HEK293 (cell line): Measurements from ENCODE around the gene IPCEF1.

Source experiments
- CTCF ChIP-seq: fragments of 450-650 bp; formaldehyde crosslinking; IDR thresholded peaks from 2 replicates; pipeline ENCODE4 v1.5.1; 2016; ENCODE audit warnings: missing biosample characterization, missing genetic modification characterization
- REPIN1 ChIP-seq: fragments of 450-650 bp; formaldehyde crosslinking; IDR thresholded peaks from 2 replicates; pipeline ENCODE4 v1.5.1; 2017; ENCODE audit warnings: missing biosample characterization, missing genetic modification characterization, low read depth
- REST ChIP-seq: fragments of 450-650 bp; formaldehyde crosslinking; IDR thresholded peaks from 2 replicates; pipeline ENCODE4 v1.5.1; 2016; ENCODE audit warnings: missing biosample characterization, missing genetic modification characterization
- SP2 ChIP-seq: fragments of 450-650 bp; formaldehyde crosslinking; IDR thresholded peaks from 2 replicates; pipeline ENCODE4 v1.5.1; 2016; ENCODE audit warnings: missing biosample characterization, missing genetic modification characterization
- YY1 ChIP-seq: fragments of 450-650 bp; formaldehyde crosslinking; IDR thresholded peaks from 2 replicates; pipeline ENCODE4 v1.5.1; 2018; ENCODE audit warnings: missing biosample characterization, missing genetic modification characterization
- ZBTB7A ChIP-seq: fragments of 450-650 bp; formaldehyde crosslinking; IDR thresholded peaks from 2 replicates; pipeline ENCODE4 v1.5.1; 2016; ENCODE audit warnings: low read depth, missing biosample characterization, missing genetic modification characterization
- ZBTB8A ChIP-seq: fragments of 450-650 bp; formaldehyde crosslinking; IDR thresholded peaks from 2 replicates; pipeline ENCODE4 v1.5.1; 2016; ENCODE audit warnings: missing biosample characterization, missing genetic modification characterization
- ZFP41 ChIP-seq: fragments of 450-650 bp; formaldehyde crosslinking; IDR thresholded peaks from 2 replicates; pipeline ENCODE4 v1.5.1; 2016; ENCODE audit warnings: missing biosample characterization, missing genetic modification characterization, borderline replicate concordance
- ZNF184 ChIP-seq: fragments of 450-650 bp; IDR thresholded peaks from 2 replicates; pipeline ENCODE4 v1.5.1; 2018; ENCODE audit warnings: missing biosample characterization, mild to moderate bottlenecking, missing genetic modification characterization
- ZNF394 ChIP-seq: fragments of 450-650 bp; formaldehyde crosslinking; IDR thresholded peaks from 2 replicates; pipeline ENCODE4 v1.5.1; 2016; ENCODE audit warnings: missing biosample characterization, missing genetic modification characterization, mild to moderate bottlenecking, moderate library complexity, borderline replicate concordance
- ZNF571 ChIP-seq: fragments of 450-650 bp; formaldehyde crosslinking; IDR thresholded peaks from 2 replicates; pipeline ENCODE4 v1.5.0; 2017; ENCODE audit warnings: missing biosample characterization, missing genetic modification characterization
- ZNF777 ChIP-seq: fragments of 450-650 bp; formaldehyde crosslinking; IDR thresholded peaks from 2 replicates; pipeline ENCODE4 v1.5.1; 2017; ENCODE audit warnings: missing biosample characterization, missing genetic modification characterization, borderline replicate concordance

- TF ChIP-seq ZNF394 (tag by site-specific recombination), result no peak
- TF ChIP-seq CTCF (tag by site-specific recombination), result no peak
- no peak for TF ChIP-seq ZNF777 (tag by site-specific recombination)
- no peak for TF ChIP-seq SP2 (tag by site-specific recombination)
- TF ChIP-seq YY1 (tag by site-specific recombination), result no peak
- no peak for TF ChIP-seq REPIN1 (tag by site-specific recombination)
- TF ChIP-seq ZNF184 (tag by site-specific recombination), result no peak
- TF ChIP-seq ZFP41 (tag by site-specific recombination), result no peak
- TF ChIP-seq ZBTB8A (tag by site-specific recombination), result no peak
- no peak for TF ChIP-seq ZBTB7A (tag by site-specific recombination)
- TF ChIP-seq ZNF571 (tag by site-specific recombination), result no peak
- TF ChIP-seq REST (tag by site-specific recombination), result no peak
These were observed 177.2 kb downstream of the IPCEF1 start for GRCh38 chr6:154179434-154179833.
